ENCODE measurements around the gene ZC3H14.
"Not testable (repeated sequence)": the region's sequence is repeated elsewhere in the genome, so short reads cannot be mapped to it uniquely, and the experiment has no call there.

The ZC3H14 gene

DNA sequence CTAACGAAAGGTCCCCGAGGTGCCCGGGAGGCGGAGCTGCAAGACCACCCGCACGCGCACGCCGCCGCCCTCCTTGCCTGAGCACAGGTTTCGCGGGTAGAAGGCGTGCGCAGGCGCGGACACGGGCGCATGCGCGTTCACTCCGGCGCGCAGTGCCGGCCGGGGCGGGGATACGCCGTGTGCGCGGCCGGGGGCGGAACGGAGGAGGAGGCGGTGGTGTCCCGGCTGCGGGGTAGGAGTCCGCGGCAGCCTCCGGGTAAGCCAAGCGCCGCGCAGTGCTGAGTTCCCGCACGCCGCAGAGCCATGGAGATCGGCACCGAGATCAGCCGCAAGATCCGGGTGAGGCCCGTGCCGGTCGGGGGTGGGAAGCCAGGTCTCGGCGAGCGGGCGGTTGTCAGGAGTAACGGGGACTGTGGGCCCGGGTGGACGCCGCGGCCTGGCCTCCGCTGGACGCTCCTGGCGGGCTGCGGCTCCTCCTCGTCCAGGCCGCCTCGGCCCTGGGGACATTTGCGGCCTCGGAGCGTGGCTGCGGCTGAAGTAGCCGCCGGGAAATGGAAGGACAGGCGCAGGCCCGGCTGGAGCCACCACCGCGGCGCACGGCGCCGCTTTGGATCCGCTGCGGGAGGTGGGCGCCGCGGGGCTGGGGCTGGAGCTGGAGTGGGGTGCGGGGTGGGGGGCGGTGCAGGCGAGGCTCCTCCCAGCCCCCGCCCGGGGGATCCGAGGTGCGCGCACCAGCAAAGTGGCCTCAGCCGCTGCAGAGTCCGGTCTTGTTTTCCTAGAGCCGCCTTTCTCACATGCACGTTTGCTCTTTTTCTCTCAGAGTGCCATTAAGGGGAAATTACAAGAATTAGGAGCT lies at the start of gene ZC3H14:
ZC3H14 (plus strand) TSS at position 207 of the 856 bp plus-strand sequence; CDS start at position 304, 97 bp downstream.
- peak; percentile 83 to 85 for DNase-seq

DNA sequence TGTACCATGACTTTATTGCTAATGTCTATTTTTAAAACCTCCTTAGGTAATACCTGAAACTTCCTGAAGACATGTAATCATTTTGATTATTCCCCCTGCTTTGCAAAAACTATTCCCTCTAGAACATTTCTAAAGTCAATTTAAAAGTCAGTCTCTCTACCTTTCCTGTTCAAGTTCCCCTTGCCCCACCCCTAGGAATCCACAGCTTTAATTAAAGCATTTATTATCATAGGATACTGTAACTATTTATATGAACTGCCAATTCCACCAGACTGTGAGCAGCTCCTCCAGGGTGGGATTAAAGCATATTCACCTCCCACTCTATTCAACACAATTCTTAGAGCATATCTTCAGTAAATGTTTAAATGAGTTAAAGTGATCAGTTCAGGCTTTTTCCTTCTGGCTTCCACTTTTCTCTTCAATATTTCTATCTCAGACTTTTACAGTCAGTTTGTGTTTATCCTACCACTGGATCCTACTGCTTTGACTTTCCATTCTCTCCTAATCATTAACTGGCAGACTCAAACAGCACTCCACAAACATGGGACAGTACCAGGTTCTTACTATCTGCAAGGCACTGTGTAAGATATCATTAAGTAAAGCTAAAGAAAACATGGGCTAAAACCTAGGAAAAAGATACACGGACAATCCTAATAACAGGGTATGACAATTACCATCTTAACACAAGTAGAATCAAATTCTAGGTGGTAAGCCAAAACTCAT lies 47.2 kb upstream of the ZC3H14 start:
- no peak for DNase-seq

DNA sequence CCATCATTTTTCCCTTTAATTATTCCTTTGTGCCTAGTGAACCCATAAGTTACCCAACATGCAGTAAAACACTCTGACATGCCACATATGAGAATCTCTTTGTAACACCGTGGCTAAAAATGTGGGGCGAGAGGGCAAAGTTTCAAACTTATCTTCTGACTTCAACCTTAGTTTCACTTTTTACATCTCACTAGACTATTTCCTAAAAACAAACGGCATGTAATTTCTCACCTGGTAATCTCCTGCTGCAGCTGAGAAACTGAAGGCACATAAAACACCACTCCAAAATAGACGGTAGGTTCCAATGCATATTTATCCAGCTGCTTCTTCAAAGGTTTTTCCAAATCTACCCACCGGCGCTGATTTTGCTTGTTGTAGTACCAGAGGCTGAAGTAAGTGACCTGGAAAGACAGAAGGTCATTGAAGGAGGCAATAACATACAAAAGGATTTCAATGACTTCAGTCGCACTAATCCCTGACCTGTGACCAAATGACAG lies 45.9 kb upstream of the ZC3H14 start:
- no peak for DNase-seq

GRCh38 chr14:88518592-88519512 lies 44.0 kb upstream of the ZC3H14 start:
- no peak for DNase-seq

DNA sequence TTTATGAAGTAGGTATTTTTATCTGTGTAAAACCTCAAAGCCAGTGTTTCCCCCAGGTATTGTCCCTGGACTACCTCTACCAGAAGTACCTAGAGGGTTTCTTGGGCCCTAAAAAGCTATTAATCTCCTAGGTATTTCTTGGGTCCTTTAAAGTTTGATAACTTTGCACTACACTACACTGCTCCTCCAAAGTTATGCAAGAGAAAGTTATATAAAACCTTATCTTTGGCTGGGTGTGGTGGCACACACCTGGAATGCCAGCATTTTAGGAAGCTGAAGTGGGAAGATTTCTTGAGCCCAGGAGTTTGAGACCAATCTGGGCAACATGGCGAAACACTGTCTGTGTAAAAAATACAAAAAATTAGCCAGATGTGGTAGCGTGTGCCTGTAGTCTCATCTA lies 42.9 kb upstream of the ZC3H14 start:
- DNase-seq: no peak

DNA sequence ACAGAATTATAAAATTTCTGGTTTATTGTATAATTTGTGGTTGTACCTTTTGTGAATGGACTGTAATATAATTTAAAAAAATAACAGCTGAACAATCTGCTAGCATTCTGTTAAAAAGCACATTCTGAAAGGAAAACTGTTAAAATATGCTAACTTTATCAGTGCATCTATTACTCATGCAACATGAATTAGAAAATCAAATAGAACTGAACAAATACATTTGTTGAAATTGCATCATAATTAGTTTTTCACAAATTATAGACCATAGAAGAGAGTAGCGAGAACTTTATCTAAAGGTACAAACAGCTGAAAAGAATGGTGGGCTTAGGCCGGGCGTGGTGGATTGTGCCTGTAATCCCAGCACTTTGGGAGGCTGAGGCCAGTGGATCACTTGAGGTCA lies 41.0 kb upstream of the ZC3H14 start:
- DNase-seq: no peak

DNA sequence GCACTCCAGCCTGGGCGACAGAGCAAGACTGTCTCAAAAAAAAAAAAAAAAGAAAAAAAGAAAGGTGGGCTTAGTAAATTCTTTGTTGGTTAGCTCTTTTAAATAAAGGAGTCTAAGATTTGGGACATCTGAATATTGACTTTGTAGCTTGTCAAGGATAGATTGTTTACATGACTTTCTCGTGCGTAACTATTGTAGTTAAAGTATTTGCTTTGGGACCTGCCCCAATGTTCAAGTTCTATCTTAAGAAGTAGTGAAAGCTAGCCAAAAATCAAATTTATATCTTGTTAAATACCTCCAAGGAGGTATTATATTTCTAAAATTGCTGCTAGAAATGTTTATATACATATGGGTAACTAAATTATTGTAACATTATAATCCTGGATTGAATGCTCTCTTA lies 40.4 kb upstream of the ZC3H14 start:
- DNase-seq: no peak

DNA sequence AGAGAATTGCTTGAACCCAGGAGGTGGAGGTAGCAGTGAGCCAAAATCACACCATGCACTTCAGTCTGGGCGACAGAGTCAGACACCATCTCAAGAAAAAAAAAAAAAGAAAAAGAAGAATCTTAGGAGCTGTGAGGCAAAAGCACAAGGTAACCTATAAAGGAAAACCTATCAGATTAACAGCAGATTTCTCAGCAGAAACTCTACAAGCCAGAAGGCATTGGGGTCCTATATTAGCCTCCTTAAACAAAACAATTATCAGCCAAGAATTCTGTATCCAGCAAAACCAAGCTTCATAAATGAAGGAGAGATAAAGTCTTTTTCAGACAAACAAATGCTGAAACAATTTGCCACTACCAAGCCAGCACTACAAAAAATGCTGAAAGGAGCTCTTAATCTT lies 32.9 kb upstream of the ZC3H14 start:
- DNase-seq: not testable (repeated sequence)

DNA sequence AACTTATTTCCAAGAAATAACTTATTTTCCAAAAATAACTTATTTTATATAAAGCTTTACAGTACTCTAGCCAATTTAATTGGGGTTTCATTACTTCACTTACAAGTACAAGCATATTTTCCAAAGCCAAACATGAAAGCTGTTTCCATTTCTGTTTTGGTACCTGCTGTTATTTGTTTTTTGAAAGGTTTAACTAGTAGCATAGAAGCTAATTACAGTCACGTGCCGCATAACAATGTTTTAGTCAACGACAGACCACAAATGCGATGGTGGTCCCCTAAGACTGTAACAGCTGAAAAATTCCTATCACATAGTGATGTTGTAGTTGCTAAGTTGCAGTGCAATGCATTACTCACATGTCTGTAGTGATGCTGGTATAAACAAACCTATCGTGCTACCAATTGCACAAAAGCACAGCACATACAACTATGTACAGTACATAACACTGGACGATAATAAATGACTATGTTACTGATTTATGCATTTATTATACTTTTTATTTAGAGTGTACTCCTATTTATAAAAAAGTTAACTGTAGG lies 29.7 kb upstream of the ZC3H14 start:
- no peak for DNase-seq

- DNase-seq: no peak
Measured at GRCh38 chr14:88535149-88535548, 27.7 kb upstream of the ZC3H14 start.

DNA sequence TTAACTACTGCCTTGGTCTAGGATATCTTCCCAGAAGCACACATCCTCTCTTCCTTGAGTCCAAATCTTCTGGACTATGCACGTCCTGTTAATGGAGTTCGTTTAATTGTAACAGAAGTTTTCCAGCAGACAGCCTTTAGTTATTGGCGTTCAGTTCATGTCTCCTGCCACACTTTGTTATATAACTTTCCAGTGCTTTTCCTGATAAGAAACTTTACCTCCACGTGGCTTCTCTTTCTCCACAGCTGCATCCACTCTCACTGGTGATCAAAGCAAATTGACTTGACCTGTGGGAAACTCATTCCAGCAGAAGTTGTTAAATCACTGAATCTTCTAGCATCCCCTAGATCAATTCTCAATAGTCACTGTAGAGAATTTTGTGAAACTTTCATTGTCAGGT lies 27.0 kb upstream of the ZC3H14 start:
- DNase-seq: no peak

DNA sequence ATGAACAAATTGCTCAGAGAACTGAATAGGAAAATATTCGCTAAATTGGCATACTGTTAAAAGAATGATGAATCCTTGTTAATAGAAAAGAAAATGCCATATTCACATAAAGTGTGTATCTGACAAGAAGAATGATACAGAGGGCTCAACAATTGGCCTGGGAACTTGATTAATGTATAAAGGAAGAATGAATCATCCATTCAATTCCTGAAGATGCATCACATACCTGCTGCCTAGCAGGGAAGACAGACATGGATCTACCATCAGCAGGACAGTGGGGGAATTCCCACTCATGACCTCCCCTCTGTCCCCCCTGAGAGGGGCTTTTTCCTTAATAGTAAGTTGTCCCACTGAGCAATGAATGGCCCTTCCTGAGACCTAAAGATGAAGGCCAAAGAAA lies 21.5 kb upstream of the ZC3H14 start:
- DNase-seq: no peak

DNA sequence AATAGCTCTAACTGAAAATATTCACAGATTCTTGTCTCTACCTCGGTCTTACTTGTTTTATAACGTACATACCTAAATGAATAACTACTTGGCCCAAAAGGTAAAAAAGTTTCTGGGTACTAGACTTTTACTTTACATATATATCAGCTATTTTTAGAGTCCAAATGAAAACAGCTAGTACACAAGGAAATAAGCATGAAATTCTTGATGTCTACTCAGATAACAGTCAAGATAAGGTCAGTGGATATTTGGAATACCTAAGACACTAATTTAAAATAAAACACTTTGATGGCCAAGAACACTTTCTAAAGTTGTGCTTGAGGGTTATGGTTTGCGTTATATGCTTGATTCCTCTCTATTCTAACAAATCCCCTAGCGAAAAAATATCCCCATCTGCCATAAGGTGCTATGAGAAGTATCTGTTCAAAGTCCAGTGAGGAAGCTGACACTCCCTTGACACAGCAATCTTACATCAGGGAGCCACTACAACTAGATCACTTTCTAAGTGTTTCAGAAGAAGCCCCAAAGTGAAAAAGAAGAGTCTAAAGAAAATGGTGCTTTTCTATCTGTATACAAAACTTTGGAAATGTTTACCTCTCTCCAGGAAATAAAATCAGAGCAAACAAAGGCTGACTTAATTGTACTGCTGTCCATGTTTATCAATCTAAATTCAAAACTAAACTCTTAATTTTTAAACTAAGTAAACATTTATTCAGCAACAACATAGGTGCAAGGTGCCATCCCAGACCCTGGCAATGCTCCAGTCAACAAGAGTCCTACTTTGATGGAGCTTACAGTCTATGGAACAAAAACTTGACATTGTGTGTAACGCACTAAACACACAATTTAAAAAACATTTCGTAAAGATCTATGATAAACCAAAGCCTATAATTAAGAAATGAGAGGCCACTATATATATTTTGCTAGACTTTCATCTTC lies 19.7 kb upstream of the ZC3H14 start:
- DNase-seq: no peak

DNA sequence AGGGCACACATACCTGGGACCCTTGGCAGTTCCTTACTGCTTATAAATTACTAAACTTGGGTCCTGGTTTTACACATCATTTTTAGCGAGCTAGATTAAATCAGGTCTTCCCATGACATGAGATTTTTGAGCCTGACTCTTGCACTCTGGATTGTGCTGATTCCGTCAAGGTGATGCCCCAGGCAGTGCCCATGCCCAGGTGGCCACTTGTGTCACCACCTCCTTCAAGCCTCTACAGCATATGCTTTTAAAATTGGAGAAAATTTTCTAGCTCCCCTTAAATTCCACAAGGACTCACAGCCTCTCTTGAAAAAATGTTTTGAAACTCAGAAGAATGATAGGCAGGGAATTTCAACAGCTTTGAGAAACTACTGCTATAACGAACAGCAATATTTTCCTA lies 17.6 kb upstream of the ZC3H14 start:
- no peak for DNase-seq

GRCh38 chr14:88546621-88547385 lies 16.0 kb upstream of the ZC3H14 start:
- DNase-seq: no peak

DNA sequence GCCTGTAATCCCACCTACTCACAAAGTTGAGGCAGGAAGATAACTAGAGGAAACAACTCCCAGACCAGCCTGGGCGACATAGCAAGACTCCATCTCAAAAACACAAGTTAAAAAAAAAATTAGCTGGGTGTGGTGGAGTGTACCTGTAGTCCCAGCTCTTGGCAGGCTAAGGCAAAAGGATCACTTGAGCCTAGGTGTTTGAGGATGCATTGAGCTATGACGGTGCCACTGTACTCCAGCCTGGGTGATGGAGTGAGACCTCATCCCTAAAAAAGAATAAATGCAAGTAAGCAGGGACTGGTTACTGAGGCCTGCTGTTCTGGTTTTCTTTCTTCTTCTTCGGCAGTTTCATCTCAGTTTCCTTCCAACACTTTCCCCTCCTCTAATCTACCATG lies 15.5 kb upstream of the ZC3H14 start:
- DNase-seq: no peak

GRCh38 chr14:88550078-88550477 lies 12.8 kb upstream of the ZC3H14 start:
- no peak for DNase-seq

GRCh38 chr14:88551094-88551870 lies 11.6 kb upstream of the ZC3H14 start:
- peak; percentile 19 to 34 for DNase-seq

DNA sequence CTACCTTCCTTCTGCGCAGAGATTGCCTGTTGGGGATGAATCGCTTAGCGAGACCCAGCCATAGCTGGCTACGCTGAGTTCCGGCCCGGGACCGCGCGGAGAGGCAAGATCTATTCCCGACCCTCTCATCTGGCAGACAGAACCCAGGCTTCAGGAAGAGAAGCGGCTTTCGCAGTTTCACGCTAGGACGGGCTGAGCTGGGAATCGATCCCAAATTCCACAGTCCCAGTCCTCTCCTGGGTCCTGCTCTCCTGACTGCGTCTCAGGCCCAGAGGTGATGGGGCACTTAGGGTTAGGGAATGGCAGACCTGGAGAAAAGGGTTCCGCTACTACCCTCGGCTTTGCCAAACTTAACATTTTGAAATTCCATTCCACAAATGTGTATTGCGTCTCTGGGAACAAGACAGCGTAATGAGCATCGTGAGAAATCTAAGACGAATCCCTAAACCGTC lies 10.8 kb upstream of the ZC3H14 start:
- DNase-seq: no peak

DNA sequence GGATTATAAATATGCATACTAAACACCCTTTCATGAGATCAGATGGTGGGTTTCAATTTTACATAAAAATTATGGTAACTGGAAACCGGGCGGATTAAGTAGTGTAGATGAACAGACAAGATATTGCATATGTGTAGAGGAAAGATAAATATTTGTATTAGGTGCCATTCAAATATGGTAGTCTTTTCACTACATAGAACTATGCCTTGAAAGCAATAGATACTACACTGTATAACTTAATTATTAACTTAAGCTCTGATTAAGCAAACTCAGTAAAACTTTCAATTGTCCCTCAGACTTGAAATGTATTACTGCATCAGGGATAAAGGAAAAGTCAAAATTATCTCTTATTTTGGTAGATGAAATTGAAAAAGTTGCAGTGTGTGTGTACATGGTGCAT lies 10.0 kb upstream of the ZC3H14 start:
- no peak for DNase-seq
